Endothelial cell of hepatic sinusoid (primary cell): ENCODE data around the gene EMP3.
"Not testable (repeated sequence)": the region's sequence is repeated elsewhere in the genome, so short reads cannot be mapped to it uniquely, and the experiment has no call there.

Experiments used
- in situ Hi-C: cut with HindIII; loops from 2 replicates; pipeline ENCODE4 v1.10.0; 2017; ENCODE audit warnings: low sequenced_read_pairs

EMP3 gene

GRCh38 chr19:48315712-48316111 is 9.6 kb upstream of the EMP3 start:
- in situ Hi-C loops = no loop called here

GRCh38 chr19:48317708-48317960 is 7.7 kb upstream of the EMP3 start:
- in situ Hi-C loops = not testable (repeated sequence)

DNA sequence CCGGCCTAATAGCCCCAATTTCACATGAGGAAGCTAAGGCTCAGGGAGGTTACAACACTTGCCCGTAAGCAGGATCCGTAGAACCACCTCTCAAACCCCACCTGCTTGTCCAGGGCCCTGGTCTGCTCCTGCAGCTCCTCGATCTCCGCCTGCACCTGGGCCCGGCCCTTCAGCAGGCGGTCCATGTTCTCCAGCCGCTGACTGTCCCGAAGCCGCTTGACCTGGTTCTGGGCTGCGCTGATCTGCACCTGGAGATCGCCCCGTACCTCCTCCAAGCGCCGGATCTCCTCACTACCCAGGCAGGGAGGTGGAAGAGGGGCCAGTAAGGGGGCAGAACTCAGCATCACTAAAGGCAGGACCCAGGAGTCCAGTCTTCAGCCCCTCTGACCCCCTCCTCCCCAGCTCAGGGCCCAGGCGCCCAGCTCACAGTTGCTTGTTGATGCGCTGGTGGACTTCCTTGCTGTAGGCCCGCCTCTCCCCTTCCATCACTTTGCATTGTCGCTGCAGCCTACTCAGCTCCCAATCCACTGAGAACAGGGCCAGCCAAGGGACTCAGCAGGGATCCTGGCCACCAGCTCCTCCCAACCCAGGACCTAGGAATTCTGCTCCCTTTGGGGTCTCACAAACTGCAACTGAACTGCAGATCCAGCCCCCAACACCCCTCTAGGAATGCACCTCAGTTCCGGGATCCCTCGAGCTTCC is 6.9 kb upstream of the EMP3 start:
- in situ Hi-C loops = no loop called here

- in situ Hi-C loops = no loop called here
These were observed 5.5 kb upstream of the EMP3 start for GRCh38 chr19:48319647-48320541.

- in situ Hi-C loops = no loop called here
These were observed 4.1 kb upstream of the EMP3 start for GRCh38 chr19:48321372-48321621.

DNA sequence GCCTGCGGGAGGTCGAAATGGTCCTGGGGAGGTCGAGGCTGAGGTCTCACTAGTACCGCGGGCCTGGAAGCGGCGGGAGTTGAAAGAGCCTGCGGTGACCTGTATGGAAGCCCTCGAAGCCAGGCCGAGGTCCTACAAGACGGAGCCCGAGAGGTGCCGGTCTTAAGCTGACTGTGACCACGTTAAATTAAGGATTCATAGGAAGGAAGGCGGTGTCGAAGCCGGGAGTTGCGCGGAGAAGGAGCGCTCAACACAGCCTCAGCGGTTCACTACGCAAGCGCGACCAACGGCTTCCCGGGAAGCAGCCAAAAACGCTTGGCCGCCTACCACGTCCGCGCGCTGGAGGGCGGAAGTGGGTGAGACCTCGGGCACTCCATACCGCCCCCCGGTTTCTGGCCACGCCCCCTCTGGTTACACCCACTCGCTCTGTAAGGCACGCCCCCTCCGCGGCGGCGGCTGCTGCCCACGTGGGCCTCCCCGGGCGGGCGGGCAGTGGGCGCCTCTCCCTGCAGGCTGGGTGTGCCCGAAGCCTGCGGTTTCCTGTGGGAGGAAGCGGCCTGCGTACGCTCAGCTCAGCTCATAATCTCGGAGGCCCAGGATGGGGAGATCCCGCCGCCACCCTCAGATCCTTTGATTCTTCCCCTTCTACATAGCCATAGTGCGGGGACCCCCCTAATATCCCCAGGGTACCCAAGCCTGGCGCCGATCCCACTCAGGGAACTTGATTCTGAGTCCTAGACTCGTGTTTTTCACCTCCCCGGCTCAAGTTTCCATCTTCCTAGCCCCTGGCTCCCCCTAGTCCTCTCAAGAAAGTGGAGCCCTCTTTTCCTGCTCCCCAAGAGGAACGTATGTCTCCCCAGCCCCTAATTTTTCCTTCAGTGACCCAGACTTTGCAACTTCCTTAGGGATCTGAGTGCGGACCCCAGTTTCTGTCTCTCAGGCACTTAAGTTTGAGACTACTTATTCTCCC is 3.4 kb upstream of the EMP3 start:
- in situ Hi-C loops = no loop called here

DNA sequence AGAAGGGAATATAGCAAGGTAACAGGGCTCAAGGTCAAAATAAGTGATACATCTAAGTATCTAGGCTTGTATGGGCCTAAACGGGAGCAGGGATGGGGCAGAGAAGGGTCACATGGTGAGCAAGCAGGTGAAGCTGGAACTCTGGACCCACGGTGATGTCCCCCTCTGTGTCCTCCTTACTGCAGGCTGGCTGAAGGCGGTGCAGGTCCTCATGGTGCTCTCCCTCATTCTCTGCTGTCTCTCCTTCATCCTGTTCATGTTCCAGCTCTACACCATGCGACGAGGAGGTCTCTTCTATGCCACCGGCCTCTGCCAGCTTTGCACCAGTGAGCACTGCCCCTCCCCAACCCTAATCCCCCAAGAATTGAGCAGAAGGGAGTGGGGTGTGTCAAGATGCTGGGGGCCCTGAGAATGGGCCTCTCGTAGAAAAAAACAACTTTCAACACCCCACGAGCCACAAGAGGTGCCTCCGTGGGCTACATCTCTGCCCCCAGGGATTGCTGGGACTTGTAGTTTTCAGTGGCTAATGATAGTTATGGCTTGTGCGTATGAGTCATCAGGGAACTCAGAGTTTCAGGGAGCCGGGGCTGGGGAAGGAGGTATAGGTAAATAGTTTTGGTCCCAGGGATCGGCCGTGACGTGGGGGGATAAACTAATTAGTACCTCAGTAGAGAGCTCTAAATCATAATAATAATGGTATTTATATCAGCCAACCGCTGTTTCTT is 4.0 kb downstream of the EMP3 start:
- in situ Hi-C loops = no loop called here

DNA sequence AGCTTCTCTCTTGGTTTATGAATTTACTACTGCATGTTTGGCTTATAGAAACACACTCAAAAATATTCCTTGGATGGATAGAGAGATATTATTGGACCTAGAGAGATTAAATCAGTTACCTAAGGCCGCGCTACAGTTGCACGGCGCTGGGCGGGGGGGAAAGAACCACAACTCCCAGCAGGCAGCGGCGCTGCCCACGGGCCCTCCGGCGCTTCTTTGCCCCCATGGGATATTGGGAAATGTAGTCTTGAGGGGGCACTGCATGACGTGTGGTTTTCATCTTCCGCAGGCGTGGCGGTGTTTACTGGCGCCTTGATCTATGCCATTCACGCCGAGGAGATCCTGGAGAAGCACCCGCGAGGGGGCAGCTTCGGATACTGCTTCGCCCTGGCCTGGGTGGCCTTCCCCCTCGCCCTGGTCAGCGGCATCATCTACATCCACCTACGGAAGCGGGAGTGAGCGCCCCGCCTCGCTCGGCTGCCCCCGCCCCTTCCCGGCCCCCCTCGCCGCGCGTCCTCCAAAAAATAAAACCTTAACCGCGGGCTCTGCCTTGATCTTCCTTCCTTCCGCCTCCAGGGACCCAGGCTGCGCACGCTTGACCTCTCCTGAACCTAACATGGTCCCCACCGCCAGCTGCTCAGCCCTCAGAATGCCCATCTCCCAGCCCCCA is 4.8 kb downstream of the EMP3 start:
- in situ Hi-C loops = loop anchor here (5.0 kb wide), 2 partner anchors 37 to 73 kb away; partner anchors contain the start of gene CARD8

- in situ Hi-C loops = loop anchor here (5.0 kb wide), 2 partner anchors 35 to 75 kb away; partner anchors contain the start of gene CARD8
These were observed 7.0 kb downstream of the EMP3 start for GRCh38 chr19:48332351-48332661.

DNA sequence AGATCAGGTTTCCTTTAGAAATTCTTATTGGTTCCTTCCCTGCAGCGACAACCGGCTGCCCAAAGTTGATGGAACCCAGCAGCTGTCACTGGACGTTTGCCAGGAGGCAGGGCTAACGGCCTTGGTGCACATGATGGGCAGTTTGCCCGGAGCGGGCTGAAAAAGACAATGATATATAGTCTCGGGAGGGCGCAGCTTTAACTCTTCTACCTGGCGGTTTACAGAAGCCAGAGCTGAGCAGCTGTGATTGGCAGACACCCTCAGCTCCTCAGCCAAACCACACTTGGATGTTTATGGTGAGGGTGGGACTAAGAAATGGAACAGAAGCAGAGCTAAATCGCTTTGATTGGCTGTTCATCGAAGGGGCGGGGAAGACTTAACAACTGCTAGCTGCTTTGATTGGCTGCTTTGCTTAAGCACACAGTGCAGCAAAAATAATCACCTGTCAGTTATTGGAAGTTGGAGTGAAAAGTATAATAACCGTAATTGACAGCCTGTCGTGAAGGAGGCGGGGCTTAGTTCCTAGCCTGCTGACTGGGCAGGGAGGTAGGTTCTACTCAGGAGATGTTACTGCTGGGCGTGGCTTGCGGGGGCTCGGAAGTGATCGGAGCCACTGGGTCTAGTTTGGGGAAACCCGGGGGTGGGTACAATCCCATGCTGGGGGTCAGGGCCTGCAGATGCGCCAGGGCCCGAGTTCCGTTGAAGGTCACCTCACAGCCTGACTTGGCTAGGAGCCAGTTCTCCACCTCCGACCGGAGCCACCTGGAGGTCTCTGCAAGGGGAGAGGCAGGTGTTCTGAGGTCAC is 7.5 kb downstream of the EMP3 start:
- in situ Hi-C loops = loop anchor here (5.0 kb wide), 2 partner anchors 34 to 76 kb away; partner anchors contain the start of gene CARD8

DNA sequence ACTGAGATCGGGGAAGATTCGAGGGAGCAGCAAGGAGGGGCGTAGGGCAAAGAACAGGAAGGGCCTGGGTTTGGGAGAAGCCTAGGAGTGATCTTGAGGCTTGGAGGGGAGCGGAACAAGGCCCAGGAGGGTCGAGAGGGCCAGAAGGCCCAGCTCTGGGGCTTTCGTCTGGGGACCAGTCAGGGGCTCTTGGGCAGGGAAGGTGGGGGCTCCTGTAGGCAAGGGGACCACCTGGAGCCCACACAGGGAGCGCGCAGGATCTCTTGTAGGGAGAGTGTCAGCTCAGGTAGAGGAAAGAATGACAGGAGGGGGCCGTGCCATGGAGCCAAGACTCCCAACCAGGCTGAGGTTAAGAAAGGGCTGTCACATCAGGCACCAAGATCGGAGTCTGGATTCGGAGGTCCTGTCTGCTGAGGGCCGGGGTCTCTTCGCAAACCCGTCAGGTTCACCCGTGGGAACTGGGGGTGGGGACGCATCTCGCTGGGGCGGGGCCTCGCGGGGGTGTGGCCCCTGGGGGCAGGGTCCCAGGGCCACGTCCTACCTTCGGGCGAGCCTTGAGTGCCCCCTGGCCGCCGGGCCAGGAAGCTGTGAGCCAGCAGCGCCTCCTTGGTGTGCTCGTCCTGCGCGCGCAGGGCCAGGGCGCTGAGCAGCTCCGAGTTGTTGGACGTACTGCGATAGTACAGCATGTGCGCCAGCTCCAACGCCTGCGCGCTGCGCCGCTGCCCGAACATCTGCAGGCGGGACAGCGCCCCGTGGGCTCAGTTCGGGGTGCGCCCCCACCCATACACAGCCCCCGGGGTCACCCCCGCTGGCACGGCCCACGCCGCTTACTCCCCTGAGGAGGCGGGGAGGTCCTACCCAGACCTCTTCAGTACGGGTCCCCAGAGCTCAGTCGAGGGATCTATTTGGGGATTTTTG is 8.4 kb downstream of the EMP3 start:
- in situ Hi-C loops = loop anchor here (5.0 kb wide), 2 partner anchors 34 to 76 kb away; partner anchors contain the start of gene CARD8

DNA sequence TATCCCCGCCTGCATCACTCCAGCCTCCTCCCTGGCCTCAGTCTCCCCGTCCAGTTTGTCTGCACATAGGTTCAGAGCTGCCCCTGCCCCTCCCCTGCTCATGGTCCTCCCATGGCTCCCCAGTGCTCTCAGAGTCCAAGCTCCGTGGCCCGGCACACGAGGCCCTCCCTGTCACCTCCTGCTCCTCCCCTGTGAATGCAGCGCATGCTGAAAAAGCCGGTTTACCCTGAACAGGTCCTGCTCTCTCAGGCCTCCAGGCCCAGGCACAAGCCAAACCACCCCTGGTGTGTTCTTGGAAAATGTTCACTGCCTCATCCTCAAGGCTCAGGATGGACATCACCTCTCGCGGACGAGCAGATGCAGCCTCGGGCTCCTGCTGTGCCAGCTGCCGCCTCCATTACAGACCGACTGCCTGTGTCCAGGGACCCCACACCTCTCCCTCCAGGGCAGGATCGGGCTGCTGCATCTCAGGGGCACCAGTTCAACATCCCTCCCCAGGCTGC is 13.0 kb downstream of the EMP3 start:
- in situ Hi-C loops = no loop called here

DNA sequence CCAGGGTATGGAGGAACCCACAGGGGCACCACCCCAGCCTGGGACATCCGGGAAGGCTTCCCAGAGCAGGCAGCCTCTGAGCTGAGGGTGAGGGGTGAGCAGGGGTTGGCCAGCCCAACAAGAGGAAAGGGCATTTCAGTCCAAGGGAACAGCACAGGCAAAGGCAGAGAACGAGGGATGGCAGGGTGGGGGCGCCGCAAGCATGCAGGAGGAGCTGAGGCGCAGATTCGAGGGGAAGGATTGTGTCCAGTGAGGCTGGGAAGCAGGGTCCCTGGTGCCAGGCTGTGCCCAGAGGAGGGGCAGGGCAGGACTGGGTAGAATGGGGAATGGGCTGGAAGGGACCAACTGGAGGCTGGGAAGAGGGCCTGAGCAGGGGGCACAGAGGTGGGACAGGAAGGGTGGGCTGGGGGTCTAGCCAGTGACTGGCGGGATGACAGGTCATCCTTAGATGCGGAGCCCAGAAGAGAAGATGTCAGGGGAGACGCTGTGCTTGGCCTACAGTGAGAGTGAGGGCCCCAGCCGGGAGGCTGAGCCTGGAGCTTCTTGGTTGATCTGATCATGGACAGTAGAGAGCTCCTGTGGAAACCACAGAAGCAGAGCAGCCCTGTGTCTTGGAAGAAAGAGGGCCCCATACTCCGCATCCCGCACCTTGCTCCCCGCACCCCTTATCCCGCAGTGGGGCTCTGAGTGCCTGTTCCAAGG is 13.6 kb downstream of the EMP3 start:
- in situ Hi-C loops = no loop called here

GRCh38 chr19:48340995-48341394 is 15.6 kb downstream of the EMP3 start:
- in situ Hi-C loops = no loop called here

DNA sequence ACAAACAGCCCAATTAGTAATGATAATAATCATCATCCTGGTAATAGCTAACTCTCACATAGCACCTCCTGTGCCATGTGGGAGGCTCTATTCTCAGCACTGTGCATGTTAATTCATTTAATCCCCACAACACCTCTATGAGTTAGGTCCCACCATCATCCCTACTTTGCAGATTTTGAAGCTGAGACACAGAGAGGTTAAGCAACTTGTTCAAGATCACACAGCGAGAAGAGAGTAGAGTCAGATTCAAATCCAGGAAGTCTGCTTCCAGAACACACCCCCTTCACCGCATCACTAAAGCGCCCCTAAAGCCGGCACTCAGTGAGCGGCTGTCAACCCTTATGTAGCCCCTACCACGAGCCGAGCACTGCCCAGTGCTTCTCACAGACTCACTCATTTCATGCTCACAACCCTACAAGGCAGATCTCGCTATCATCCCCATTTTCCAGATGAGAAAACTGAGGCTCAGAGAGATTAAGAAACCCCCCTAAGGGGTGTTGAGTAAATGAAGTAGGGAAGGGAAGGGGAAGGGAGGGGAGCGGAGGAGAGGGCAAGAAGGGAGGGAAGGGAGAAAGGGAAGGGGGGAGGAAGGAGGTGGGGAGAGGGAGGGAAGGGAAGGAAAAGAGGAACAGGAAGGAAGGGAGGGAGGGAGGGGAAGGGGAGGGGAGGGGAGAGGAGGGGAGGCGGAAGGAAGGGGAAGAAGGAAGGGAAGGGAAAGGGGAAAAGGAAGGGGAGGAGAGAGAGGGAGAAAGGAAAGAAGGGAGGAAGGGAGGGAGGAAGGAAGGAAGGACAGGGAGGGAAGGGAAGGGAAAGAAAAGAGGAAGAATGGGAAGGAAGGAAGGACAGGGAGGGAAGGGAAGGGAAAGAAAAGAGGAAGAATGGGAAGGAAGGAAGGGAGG is 16.4 kb downstream of the EMP3 start:
- in situ Hi-C loops = no loop called here

DNA sequence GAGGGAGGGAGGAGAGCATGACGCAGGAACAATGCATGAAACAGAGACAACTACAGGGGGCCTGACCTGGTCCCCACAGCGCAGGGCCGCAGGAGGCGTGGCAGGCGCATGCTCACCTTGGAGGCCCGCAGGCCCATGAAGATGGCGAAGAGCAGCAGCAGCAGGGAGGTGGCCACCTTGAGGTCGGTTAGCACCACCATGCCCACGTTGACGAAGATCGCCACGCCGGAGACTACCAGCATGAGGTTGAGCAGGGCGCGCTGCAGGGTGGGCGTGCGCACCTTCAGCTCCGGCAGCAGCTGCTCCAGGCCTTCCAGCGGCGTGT is 17.0 kb downstream of the EMP3 start:
- in situ Hi-C loops = no loop called here
